B cell (primary cell): ENCODE data around the gene ZNF609. TPM values are rescaled to one million over a fixed set of nuclear protein-coding genes. Genes with fewer than 3 reads are reported as not detected.

Experiments
- ATAC-seq: fragments of 200-7000 bp; cut with Tn5 transposase; one replicate; pipeline ENCODE4 v1.10.0; 2021; ENCODE audit warnings: low read depth, mild to moderate bottlenecking, moderate number of reproducible peaks, moderate library complexity
- CTCF ChIA-PET: fragments of 350-600 bp; sonication (Branson Sonifier 250); formaldehyde crosslinking; loops from one replicate; lab custom pipeline; 2021; ENCODE audit warnings: antibody characterized with exemption, inconsistent platforms; lab: Charles Lee
- POLR2A ChIA-PET: fragments of 350-600 bp; sonication (Branson Sonifier 250); formaldehyde crosslinking; loops from one replicate; lab custom pipeline; 2021; ENCODE audit warnings: antibody characterized with exemption; lab: Charles Lee
- DNase-seq: peaks from one replicate; pipeline ENCODE4 v3.0.0; 2013
- H2AFZ ChIP-seq: 2 replicates; pipeline ENCODE4 v1.6.1; 2012; ENCODE audit warnings: mild to moderate bottlenecking, low read depth, low read length; ENCODE audit not compliant: insufficient read depth, poor library complexity, severe bottlenecking
- H3K27ac ChIP-seq, 2 donors: 1 replicate in 1 of 2; 2 replicates in 1 of 2; pipeline ENCODE4 v1.5.1; 2012 to 2013; ENCODE audit warnings: low read length in 2 of 2, mild to moderate bottlenecking in 2 of 2, moderate library complexity in 1 of 2
- H3K27me3 ChIP-seq, 4 experiments: fragments of 200-600 bp in 1 of 4; sonication (generic) in 1 of 4; replicated peaks in 1 of 4; 1 replicate in 2 of 4; 2 replicates in 2 of 4; pipeline versions ENCODE4 v1.6.1 to v1.7.0; 2013 to 2016; ENCODE audit warnings: low read length in 3 of 4, mild to moderate bottlenecking in 2 of 4, mixed read lengths in 1 of 4, moderate library complexity in 1 of 4; ENCODE audit not compliant: insufficient read depth in 4 of 4, control insufficient read depth in 3 of 4; ENCODE audit errors: control extremely low read depth in 1 of 4
- H3K36me3 ChIP-seq, 2 experiments: replicated peaks in 1 of 2; 1 replicate in 1 of 2; 2 replicates in 1 of 2; pipeline versions ENCODE4 v1.6.1 to v1.7.1; 2013; ENCODE audit warnings: low read length in 1 of 2; ENCODE audit not compliant: insufficient read depth in 2 of 2, control insufficient read depth in 1 of 2; ENCODE audit errors: control extremely low read depth in 1 of 2, extremely low read depth in 1 of 2
- H3K4me1 ChIP-seq, 2 donors: fragments of 200-600 bp in 1 of 2; sonication (generic) in 1 of 2; 1 replicate in 1 of 2; 2 replicates in 1 of 2; pipeline versions ENCODE4 v1.5.1 to v1.6.1; 2013 to 2017; ENCODE audit warnings: low read length in 2 of 2; ENCODE audit not compliant: control insufficient read depth in 2 of 2, insufficient read depth in 2 of 2
- H3K4me2 ChIP-seq: replicated peaks from 2 replicates; pipeline ENCODE3; 2012; ENCODE audit warnings: mild to moderate bottlenecking, low read depth, low read length; ENCODE audit not compliant: poor library complexity, severe bottlenecking
- H3K4me3 ChIP-seq, 5 experiments: fragments of 200-600 bp in 1 of 5; sonication (generic) in 1 of 5; 1 replicate in 3 of 5; 2 replicates in 2 of 5; pipeline versions ENCODE4 v1.5.1 to v1.7.0; 2011 to 2016; ENCODE audit warnings: low read length in 4 of 5, mild to moderate bottlenecking in 4 of 5, low read depth in 2 of 5, control low read depth in 1 of 5, moderate library complexity in 1 of 5; ENCODE audit not compliant: insufficient read depth in 1 of 5; ENCODE audit errors: control extremely low read depth in 1 of 5, extremely low read depth in 1 of 5
- H3K79me2 ChIP-seq: fragments of 200-600 bp; sonication (generic); one replicate; pipeline ENCODE4 v1.6.0; 2016; ENCODE audit warnings: low read length; ENCODE audit not compliant: control insufficient read depth, insufficient read depth
- H3K9ac ChIP-seq: fragments of 200-600 bp; sonication (generic); 2 replicates; pipeline ENCODE4 v1.6.1; 2017; ENCODE audit warnings: mild to moderate bottlenecking, low read length, moderate library complexity
- H3K9me3 ChIP-seq, 3 donors: one replicate each; pipeline versions ENCODE4 v1.6.1 to v1.7.1; 2013; ENCODE audit warnings: low read length in 2 of 3; ENCODE audit not compliant: control insufficient read depth in 2 of 3, insufficient read depth in 1 of 3; ENCODE audit errors: control extremely low read depth in 1 of 3
- H4K20me1 ChIP-seq: 2 replicates; pipeline ENCODE4 v1.6.0; 2012; ENCODE audit warnings: mild to moderate bottlenecking, low read length; ENCODE audit not compliant: insufficient read depth, control insufficient read depth, poor library complexity, severe bottlenecking
- H3K27ac Mint-ChIP-seq: one replicate; pipeline ENCODE4 v1.8.0; 2021; ENCODE audit warnings: mixed read lengths
- H3K27me3 Mint-ChIP-seq: one replicate; pipeline ENCODE4 v1.8.0; 2021; ENCODE audit warnings: mixed read lengths
- H3K4me1 Mint-ChIP-seq: one replicate; pipeline ENCODE4 v1.8.0; 2021; ENCODE audit warnings: mixed read lengths
- H3K4me3 Mint-ChIP-seq: one replicate; pipeline ENCODE4 v1.8.0; 2021; ENCODE audit warnings: mixed read lengths
- H3K9me3 Mint-ChIP-seq: one replicate; pipeline ENCODE4 v1.8.0; 2022; ENCODE audit warnings: mixed read lengths; ENCODE audit not compliant: insufficient read depth
- EZH2 ChIP-seq: IDR thresholded peaks from 2 replicates; pipeline ENCODE4 v1.6.1; 2012; ENCODE audit warnings: borderline replicate concordance, low read depth, mild to moderate bottlenecking, moderate library complexity, low read length; ENCODE audit not compliant: insufficient read depth, poor library complexity, severe bottlenecking
- WGBS: methylation state at CpG from one replicate; pipeline ENCODE4 v1.1.5; 2013; ENCODE audit warnings: missing lambda C conversion rate; ENCODE audit not compliant: insufficient coverage; 5-methylcytosine and 5-hydroxymethylcytosine counted together
- intact Hi-C: fragments of 100-400 bp; cut with micrococcal nuclease; formaldehyde crosslinking; loops from one replicate; pipeline ENCODE4 v1.10.0; 2022
- polyA plus RNA-seq: library from polyadenylated mRNA; depleted of rRNA; stranded (reverse); fragments of >200 nt; gene quantifications from 2 replicates; pipeline ENCODE4 v1.2.3, GENCODE V29; 2012
- total RNA-seq, 2 donors: library from RNA; stranded (reverse); fragments of 120-200 nt in 1 of 2; gene quantifications; 1 replicate in 1 of 2; 2 replicates in 1 of 2; pipeline versions ENCODE4 v1.2.3 to v1.2.4, GENCODE V29; 2013 to 2022
- TF ChIP-seq, protein P1 (sequence below): fragments of 200-600 bp; IDR thresholded peaks from one replicate; pipeline ENCODE4 v1.8.0; 2022; ENCODE audit warnings: antibody characterized with exemption, mild to moderate bottlenecking

The ZNF609 gene
- total and polyA plus RNA-seq, 2 donors (not counting 1 experiment from before 2014, with no cell fraction given): 5.8 to 32.9 TPM

DNA sequence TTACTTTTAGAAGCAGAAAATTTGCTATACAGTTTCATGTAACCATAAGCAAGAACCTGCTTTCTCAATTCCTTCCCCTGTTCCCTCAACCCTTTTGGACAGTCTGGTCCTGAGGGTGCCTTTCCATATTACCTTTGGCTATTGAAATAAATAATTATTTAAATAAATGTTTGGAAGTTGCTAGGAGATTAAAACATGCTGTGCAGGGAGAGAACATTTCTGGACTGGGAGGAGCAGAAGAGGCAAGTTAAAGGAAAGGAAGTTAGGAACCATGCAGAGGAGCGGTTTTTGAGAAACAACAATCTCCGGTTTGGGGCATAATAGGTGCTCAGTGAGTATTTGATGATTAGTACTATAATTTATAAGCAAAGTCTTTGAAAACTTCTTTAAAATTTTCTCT is 41.8 kb downstream of the ZNF609 start:
- H3K9me3 ChIP-seq: no peaks in the 10 kb centered on the region
- no peak overlapping the region for H3K4me3 ChIP-seq
- no peak for ATAC-seq
- peaks cover 11% of the 10 kb centered on the region for H3K79me2 ChIP-seq
- H3K9ac ChIP-seq: no peak overlapping the region
- TF ChIP-seq EZH2: no peak
- TF ChIP-seq, protein P1, sequence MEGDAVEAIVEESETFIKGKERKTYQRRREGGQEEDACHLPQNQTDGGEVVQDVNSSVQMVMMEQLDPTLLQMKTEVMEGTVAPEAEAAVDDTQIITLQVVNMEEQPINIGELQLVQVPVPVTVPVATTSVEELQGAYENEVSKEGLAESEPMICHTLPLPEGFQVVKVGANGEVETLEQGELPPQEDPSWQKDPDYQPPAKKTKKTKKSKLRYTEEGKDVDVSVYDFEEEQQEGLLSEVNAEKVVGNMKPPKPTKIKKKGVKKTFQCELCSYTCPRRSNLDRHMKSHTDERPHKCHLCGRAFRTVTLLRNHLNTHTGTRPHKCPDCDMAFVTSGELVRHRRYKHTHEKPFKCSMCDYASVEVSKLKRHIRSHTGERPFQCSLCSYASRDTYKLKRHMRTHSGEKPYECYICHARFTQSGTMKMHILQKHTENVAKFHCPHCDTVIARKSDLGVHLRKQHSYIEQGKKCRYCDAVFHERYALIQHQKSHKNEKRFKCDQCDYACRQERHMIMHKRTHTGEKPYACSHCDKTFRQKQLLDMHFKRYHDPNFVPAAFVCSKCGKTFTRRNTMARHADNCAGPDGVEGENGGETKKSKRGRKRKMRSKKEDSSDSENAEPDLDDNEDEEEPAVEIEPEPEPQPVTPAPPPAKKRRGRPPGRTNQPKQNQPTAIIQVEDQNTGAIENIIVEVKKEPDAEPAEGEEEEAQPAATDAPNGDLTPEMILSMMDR: no peak
- CTCF ChIA-PET: no interaction called here
- H3K4me1 Mint-ChIP-seq: peaks cover 38% of the 10 kb centered on the region
- peaks cover 19 to 21% of the 10 kb centered on the region in 2 donors for H3K4me1 ChIP-seq
- no peak overlapping the region for H2AFZ ChIP-seq
- DNase-seq: no peak
- no peaks in the 10 kb centered on the region for H3K27me3 ChIP-seq
- H4K20me1 ChIP-seq: no peaks in the 10 kb centered on the region
- H3K9me3 Mint-ChIP-seq: no peaks in the 10 kb centered on the region
- no peak overlapping the region for H3K27ac Mint-ChIP-seq
- H3K27me3 Mint-ChIP-seq: no peaks in the 10 kb centered on the region
- H3K4me3 Mint-ChIP-seq: no peak overlapping the region
- POLR2A ChIA-PET: no interaction called here
- intact Hi-C loops: no loop called here
- H3K27ac ChIP-seq: no peak overlapping the region
- 100% methylated on average over 1 of the region's 2 CpGs for WGBS
- peaks cover 0 to 15% of the 10 kb centered on the region in 2 experiments for H3K36me3 ChIP-seq
- H3K4me2 ChIP-seq: no peak overlapping the region

- Mint-ChIP-seq H3K4me1 (peaks cover 42% of the 10 kb centered on the region), H3K27ac (no peak overlapping the region), H3K27me3 (no peaks in the 10 kb centered on the region), H3K4me3 (no peak overlapping the region), H3K9me3 (no peaks in the 10 kb centered on the region)
- H3K4me1 ChIP-seq: peaks cover 23 to 25% of the 10 kb centered on the region in 2 donors
- peaks cover 0 to 15% of the 10 kb centered on the region in 2 experiments for H3K36me3 ChIP-seq
- H3K9ac ChIP-seq: no peak overlapping the region
- no peak overlapping the region for H2AFZ ChIP-seq
- WGBS: no CpG with 5 or more reads among the region's 3 CpGs
- no peak overlapping the region for H3K4me3 ChIP-seq
- TF ChIP-seq, protein P1: no peak
- TF ChIP-seq EZH2: no peak
- H3K79me2 ChIP-seq: peaks cover 11% of the 10 kb centered on the region
- ChIA-PET POLR2A (no interaction called here), CTCF (no interaction called here)
- H3K4me2 ChIP-seq: no peak overlapping the region
- no peaks in the 10 kb centered on the region for H3K9me3 ChIP-seq
- DNase-seq (no peak), ATAC-seq (no peak)
- H4K20me1 ChIP-seq: no peaks in the 10 kb centered on the region
- intact Hi-C loops: no loop called here
- H3K27ac ChIP-seq: no peak overlapping the region
- no peaks in the 10 kb centered on the region for H3K27me3 ChIP-seq
Measured at GRCh38 chr15:64502551-64502950, 42.2 kb downstream of the ZNF609 start.
